Measurements from ENCODE around the gene LPIN3.

DNA sequence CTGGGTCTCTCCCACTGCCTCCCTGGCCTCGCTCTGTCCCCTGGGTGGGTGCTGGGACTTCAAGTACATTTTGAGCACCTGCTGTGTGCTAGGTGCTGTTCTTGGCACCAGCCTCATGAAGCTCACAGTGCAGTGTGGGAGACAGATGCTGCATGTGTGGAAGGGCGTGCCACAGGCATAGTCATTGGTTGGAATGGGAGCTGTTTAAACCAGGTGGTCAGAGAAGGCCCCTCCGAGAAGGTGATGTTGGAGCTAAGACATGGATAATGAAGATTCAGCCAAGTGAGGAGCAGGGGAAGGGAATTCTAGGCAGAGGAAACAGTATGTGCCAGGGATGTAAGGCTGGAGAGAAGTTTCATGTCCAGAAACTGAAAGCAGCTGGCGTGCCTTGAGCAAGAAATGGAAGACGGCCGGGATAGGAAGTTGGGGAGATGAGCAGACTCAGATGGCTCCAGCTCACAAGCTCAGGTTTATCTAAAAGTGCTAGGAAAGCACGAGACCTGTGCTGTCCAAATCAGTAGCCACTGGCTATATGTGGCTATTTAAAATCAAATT is 9.9 kb downstream of the LPIN3 start:
- TF ChIP-seq, protein P1, sequence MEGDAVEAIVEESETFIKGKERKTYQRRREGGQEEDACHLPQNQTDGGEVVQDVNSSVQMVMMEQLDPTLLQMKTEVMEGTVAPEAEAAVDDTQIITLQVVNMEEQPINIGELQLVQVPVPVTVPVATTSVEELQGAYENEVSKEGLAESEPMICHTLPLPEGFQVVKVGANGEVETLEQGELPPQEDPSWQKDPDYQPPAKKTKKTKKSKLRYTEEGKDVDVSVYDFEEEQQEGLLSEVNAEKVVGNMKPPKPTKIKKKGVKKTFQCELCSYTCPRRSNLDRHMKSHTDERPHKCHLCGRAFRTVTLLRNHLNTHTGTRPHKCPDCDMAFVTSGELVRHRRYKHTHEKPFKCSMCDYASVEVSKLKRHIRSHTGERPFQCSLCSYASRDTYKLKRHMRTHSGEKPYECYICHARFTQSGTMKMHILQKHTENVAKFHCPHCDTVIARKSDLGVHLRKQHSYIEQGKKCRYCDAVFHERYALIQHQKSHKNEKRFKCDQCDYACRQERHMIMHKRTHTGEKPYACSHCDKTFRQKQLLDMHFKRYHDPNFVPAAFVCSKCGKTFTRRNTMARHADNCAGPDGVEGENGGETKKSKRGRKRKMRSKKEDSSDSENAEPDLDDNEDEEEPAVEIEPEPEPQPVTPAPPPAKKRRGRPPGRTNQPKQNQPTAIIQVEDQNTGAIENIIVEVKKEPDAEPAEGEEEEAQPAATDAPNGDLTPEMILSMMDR (IDR thresholded peaks at IDR 0.05): no peak
- TF ChIP-seq POLR2A (IDR thresholded peaks at IDR 0.05) (no peak), POLR2AphosphoS5 (IDR thresholded peaks at IDR 0.05) (no peak), EP300 (IDR thresholded peaks at IDR 0.05) (no peak)
